IPS-11a (cell line): ENCODE data around the gene ACVR1C.

Source experiments
- H3K4me3 ChIP-seq: one replicate; pipeline ENCODE4 v1.5.1; 2013; ENCODE audit warnings: low read depth, low read length, control low read depth

ACVR1C gene

DNA sequence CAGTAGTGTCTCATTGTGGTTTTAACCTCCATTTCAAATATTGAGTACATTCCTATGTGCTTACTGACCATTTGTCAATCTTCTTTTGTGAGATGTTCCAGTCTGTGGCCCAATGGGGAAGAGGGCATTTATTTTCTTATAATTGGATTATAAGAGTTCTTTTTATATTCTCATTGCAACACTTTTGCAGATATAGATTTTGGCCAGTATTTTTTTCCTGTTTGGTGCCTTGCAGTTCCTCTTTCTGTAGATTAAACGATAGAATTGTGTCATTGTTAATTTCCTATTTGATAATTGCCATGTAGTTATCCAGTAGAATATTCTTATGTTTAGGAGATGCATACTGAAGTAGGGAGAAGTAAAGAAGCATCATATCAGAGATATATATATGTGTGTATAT, 128.3 kb downstream of the ACVR1C start:
- no peak overlapping the region for H3K4me3 ChIP-seq

DNA sequence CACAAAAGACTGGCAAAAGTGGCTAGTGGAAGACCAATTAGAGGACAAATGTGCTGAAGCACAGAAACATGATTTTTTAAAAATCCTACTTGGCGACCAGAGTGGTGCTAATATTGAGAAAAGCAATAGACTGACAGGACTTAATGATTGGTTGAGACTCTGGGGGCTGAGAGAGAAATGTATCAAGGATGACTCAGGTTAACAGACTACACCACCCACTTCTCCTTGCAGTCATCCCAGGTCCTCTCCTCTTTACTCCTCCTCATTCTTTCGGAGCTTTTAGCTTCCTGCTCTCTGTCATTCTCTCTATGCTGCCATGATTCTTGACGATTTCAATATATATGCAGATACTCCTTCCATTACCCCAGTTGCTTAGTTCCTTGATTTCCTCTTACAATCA, 130.2 kb downstream of the ACVR1C start:
- H3K4me3 ChIP-seq, result no peak overlapping the region

DNA sequence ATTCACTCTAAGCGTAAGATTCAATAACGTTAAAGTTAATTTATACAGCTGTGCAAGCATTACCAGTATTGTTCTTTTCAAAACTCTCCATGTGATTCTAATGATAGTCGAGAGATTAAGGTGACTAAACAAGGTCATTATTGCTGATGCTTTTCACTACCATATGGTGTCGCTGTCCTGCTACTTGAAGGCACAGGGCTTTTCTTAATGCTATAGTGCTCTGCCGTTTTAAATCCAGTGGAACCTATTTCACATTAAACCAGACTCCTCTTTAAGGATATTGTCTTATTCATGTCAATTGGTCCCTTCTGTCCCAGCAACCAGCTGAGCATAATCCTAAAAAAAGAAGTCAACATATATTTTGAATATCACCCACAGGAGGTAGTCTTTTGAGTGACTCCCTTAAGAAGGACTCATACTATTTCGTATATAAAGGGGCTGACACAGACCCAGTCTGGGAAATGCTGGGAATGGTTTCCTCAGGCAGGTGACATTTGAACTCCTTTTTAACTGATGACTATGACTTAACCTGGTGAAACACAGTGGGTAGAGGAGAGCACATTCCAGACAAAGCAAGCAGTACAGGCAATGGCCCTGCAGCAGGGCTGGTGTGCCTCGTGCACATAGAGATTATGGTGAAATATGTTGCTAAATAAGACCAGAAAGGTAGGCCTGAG, 130.9 kb downstream of the ACVR1C start:
- no peak overlapping the region for H3K4me3 ChIP-seq

DNA sequence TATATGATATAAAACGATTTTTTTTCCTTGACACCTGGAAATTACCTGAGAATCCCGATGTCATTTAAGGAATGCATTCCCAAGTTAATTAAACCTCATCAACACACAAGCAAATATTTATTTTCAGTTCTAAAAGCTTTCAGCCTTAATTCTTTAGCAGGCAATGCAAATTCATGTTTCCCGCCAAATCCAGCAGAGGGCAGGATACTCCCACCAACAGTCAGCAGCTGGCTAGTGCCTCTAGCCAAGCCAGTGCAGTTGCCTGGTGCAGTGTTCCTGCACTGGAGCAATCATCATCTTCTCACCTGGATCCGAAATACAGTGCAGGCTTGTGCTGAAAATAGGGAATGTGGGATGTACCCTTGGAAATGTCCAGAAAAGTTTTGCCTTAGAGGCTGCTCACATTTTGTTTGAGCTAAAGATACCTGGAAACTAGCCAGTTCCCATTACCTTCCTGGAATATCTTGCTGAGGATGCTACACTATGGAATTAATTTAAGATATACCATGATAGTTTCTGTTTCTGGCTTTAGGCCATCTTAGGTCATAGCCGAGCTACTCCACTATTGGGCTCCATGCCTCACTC, 136.4 kb downstream of the ACVR1C start:
- H3K4me3 ChIP-seq, result no peak overlapping the region

DNA sequence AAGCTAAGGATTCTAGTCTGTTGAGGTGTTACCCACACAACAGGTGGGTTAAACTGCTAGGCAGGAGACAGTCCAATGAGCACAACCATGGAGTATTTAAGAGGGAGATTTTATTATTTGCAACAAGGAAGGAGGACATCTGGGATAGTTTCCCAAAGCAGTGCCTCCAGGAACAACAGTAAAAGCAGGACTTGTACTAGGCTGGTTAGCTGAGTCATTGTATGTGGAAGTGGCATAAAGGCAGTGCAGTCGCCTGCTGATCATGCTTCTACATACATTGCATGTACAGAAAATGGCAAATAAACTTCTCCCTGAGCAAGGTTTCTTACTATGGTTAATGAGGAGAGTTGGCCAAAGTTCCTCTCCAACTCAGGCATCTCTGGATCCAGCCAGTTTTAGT, 138.7 kb downstream of the ACVR1C start:
- no peak overlapping the region for H3K4me3 ChIP-seq

DNA sequence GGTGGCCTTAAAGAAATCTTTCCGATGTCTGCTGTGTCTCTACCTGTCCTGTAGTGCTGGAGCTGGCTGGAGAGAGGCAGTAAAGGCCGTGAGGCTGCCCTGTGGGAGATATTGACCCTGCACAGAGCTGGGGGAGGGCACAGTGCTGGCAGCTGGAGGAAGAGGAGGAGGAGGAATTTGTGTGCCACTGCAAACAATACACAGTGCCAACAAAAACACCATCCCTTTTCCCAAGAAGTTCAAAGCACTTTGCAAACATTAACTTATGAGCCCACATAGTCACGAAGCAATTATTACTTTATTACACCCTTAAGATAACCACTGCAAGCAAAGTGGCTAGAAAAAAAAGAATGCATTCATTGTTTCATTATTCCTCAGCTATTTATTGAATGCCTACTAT, 139.8 kb downstream of the ACVR1C start:
- H3K4me3 ChIP-seq, result no peak overlapping the region

DNA sequence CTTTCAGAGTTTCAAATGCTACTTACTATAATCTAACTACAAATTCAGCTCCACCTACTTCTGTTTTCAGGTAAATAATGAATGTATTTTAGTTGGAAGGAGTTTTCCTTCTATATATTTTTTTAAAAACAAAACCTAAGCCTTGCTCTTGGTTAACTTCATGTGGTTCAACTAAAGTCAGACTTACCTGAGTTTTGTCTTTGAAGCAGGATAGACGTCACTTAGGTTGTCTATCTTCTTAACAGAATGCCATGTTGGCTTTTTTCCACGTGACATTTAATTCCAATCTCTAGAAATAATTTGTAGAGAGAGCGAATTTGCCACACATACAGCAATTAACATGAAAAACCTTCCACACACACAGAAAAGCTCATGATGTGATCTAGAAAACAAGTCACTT, 140.9 kb downstream of the ACVR1C start:
- no peak overlapping the region for H3K4me3 ChIP-seq

DNA sequence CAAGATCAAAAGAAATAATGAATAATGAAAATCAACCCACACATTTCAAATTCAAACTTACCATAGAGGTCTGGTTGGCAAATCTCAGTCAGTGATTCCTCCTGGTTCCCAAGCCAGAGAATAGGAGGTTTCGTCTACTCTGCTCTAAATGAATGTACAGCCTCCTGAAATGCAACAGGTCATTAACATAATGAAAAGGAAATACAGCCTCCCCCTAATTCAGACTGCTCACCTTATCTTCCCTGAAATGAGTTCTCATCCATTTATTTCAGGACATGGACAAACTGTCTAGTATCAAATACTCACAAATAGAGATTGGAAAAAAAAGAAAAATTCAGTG, 141.4 kb downstream of the ACVR1C start:
- H3K4me3 ChIP-seq, result no peak overlapping the region

DNA sequence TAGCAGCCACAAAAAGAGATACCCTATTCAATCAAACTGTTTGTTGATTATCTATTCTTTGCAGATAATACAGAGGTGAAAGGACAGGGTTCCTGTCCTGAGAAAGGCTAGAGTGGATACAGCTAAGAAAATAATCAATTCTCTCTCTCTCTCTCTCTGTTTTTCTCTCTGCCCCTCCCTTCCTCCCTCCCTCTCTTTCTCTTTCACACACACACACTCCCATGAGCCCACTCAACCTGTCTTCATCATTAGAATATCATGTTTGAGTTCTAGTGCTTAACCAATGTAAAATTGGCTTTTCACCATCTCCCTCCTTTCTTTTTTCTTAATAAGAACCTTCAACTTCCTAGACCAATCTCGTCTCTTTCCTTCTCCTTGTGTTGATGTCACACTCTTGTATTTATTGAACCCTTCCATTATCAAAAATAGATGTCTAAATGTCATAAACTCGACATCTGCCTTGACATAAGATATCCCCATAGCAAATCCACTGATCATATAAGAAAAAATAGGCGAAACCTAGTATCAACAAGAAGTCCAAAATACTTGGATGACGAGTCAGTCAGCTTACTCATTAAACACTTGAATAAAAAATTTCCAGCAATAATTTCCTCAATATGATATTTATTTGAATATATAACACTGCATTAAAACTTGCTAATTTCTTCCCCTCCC, 141.9 kb downstream of the ACVR1C start:
- no peak overlapping the region for H3K4me3 ChIP-seq

DNA sequence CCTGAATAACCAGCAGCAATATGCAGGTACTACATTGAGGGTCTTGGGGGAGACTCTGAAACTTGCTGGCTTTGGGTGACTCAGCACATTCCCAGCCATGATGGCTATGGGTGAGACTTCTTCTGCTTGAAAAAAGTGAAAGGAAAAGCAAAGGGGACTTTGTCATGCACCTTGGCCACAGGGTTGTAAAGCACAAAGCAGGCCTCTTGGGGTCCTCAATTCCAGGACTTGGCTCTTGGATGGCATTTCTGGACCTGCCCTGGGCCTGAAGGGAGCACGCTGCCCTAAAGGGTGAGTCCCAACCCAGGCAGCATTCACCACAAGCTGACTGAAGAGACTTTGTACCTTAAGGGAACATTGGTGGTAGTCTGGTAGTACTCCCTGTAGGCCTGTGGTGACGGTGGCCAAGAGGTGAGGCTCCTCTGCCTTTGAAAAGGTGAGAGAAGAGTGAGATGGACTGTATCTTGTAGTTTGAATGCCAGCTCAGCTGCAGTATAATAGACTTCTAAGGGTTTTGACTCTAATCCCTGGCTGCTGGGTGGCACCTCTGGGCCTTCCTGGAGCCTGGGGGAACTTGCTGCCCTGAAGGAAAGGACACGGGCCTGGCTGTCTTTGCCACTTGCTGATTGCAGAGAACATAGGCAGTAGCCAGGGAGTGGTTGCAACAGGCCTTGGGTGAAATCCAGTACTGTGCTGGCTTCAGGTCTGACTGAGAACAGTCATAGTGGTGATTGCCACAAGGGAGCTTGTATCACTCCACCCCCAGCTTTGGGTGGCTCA, 148.3 kb downstream of the ACVR1C start:
- H3K4me3 ChIP-seq, result no peak overlapping the region

DNA sequence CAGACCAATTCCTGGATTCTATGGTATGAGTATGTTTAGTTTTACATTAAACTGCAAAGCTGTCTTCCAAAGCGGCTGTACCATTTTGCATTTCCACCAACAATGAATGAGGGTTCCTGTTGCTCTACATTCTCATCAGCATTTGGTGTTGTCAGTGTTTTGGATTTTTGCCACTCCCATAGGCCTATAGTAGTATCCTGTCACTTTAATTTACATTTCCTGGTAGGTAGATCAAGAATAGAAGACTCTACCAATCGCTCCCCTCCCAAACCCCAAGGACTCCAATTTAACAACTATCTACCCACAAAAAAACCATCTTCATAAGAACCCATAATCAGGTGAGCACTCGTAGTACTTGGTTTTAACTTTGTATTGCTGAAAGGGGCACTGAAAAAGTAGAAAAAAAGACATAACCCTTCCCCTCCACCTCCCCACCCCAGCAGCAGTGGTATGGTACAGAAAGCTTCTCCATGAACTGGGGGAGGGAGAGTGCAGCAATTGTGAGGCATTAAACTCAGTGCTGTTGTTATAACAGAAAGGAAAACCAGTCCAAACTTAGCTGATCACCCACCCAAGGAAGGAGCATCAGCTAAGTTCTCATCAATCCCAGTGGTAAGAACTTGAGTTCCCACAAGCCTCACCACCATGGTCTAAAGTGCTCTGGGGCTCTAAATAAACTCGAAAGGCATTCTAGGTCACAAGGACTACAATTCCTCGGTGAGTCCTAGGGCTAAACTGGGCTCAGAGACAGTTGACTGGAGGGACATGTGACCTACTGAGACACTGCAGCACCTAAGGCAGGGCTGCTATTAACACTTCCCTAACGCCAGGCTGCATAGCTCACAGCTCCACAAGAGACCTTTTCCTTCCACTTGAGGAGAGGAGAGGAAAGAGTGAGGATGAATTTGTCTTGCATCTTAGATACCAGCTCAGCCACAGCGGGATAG, 149.3 kb downstream of the ACVR1C start:
- H3K4me3 ChIP-seq, result no peak overlapping the region

DNA sequence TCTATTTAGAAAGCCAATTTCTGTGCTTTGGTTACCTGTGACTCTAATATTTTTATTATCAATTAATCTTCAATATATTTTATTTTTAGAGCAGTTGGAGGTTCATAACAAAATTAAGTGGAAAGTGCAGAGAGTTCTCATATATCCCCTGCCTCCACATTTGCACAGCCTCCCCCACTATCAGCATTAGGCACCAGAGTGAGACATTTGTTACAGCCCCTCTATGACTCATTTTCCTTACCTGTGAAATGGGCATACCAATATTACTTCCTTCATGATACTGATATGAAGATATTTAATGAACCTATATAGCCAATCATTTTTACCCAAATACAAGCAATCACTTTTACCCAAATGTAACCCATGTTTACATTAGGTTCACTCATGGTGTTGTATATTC, 150.7 kb downstream of the ACVR1C start:
- H3K4me3 ChIP-seq, result no peak overlapping the region

DNA sequence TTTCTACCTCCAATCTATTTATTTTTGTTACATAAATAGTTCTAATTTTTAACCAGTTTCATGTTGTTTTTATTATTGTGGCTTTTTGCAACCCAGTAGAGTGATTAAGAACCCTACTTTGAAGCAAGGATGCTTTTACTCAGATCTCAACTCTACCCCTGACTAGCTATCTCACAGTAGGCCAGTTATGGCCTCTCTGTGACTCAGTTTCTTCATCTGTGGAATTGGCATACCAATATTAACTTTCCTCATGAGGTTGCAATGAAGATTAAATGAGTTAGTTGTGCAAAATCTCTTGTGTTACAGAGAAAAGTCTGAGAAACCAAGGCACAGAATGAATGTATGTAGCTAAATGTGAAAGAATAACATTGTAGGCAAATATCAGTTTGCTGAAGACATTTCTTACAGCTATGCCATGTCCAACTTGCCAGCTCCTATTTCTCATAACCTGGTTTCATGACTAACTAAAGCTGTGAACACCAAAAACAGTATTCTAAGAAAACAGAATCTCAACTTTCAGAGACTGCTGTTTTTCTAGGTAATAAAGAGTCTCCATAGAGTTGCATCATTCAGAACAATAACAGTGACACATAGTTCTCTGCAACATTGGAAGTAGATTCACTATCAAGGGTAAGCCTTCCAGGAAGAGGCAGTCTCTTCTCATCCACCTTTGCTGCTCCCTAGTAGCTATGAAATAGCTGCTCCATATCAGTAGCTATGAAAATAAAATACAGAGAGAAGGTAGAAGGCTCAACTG, 151.5 kb downstream of the ACVR1C start:
- H3K4me3 ChIP-seq, result no peak overlapping the region
